Ramos (cell line): ENCODE measurements around the gene MYO9A.

Experiments
- in situ Hi-C: fragments of 300-500 bp; cut with MboI; formaldehyde crosslinking; loops from one replicate; pipeline ENCODE4 v1.14.3; 2022; ENCODE audit warnings: low sequenced_read_pairs; ENCODE audit not compliant: unreplicated experiment

The MYO9A gene

GRCh38 chr15:71813723-71814470 is 304.1 kb downstream of the MYO9A start:
- in situ Hi-C loops: no loop called here

- in situ Hi-C loops: no loop called here
These were observed 304.8 kb downstream of the MYO9A start for GRCh38 chr15:71812966-71813722.

- in situ Hi-C loops: no loop called here
These were observed 305.9 kb downstream of the MYO9A start for GRCh38 chr15:71811752-71812735.

- in situ Hi-C loops: no loop called here
These were observed 306.8 kb downstream of the MYO9A start for GRCh38 chr15:71811036-71811736.

GRCh38 chr15:71810256-71811035 is 307.5 kb downstream of the MYO9A start, which contains the start of gene NR2E3:
Gene NR2E3, plus strand, starts transcription at chr15:71810554. Its CDS starts 190 bp downstream, at chr15:71810744.
- in situ Hi-C loops: no loop called here

- in situ Hi-C loops: no loop called here
These were observed 308.6 kb downstream of the MYO9A start for GRCh38 chr15:71809346-71809745.

- in situ Hi-C loops: no loop called here
These were observed 309.5 kb downstream of the MYO9A start for GRCh38 chr15:71808311-71809020.

GRCh38 chr15:71807691-71808091 is 310.3 kb downstream of the MYO9A start:
- in situ Hi-C loops: no loop called here

GRCh38 chr15:71807125-71807629 is 310.8 kb downstream of the MYO9A start:
- in situ Hi-C loops: no loop called here

- in situ Hi-C loops: no loop called here
These were observed 311.5 kb downstream of the MYO9A start for GRCh38 chr15:71806452-71806931.

- in situ Hi-C loops: no loop called here
These were observed 313.1 kb downstream of the MYO9A start for GRCh38 chr15:71804695-71805470.

- in situ Hi-C loops: no loop called here
These were observed 313.7 kb downstream of the MYO9A start for GRCh38 chr15:71804226-71804625.

- in situ Hi-C loops: no loop called here
These were observed 315.2 kb downstream of the MYO9A start for GRCh38 chr15:71802770-71803169.

GRCh38 chr15:71801935-71802655 is 315.9 kb downstream of the MYO9A start:
- in situ Hi-C loops: no loop called here

- in situ Hi-C loops: no loop called here
These were observed 316.9 kb downstream of the MYO9A start for GRCh38 chr15:71800835-71801745.

- in situ Hi-C loops: no loop called here
These were observed 317.8 kb downstream of the MYO9A start for GRCh38 chr15:71800190-71800589.
